Fibroblast of villous mesenchyme (primary cell): Measurements from ENCODE around the gene MYH10. TPM values are rescaled to one million over a fixed set of nuclear protein-coding genes. Genes with fewer than 3 reads are reported as not detected.
"Not testable (repeated sequence)": the region's sequence is repeated elsewhere in the genome, so short reads cannot be mapped to it uniquely, and the experiment has no call there.

Source experiments
- DNase-seq: peaks from one replicate; pipeline ENCODE4 v3.0.0-alpha.2; 2010; ENCODE audit warnings: low read depth
- H3K4me3 ChIP-seq: 2 replicates; pipeline ENCODE4 v1.5.1; 2011; ENCODE audit warnings: low read depth, mild to moderate bottlenecking, low read length
- CTCF ChIP-seq: IDR thresholded peaks from 2 replicates; pipeline ENCODE4 v1.5.1; 2012; ENCODE audit warnings: low read depth, mild to moderate bottlenecking, low read length; ENCODE audit not compliant: insufficient read depth
- total RNA-seq: library from RNA; depleted of rRNA; stranded (reverse); fragments of >200 nt; gene quantifications from 2 replicates; pipeline ENCODE4 v1.2.3, GENCODE V29; 2012

MYH10 gene
- total RNA-seq, 1 donor: 94.1 TPM

DNA sequence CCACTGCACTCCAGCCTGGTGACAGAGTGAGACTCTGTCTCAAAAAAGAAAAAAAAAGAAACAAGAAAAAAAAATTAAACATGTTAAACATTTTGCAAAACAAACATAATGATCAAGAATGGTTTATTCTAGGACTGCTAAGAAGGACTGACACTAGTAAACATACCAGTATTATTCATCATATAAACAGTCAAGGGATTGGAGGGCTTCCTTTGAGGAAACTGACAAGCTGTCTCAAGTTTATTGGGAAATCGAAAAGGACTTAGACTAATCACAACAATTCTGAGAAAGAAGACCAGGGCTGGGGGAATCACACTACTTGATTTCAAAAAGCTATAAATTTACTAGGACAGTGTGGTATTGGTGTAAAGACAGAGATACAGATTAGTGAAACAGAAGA lies 75.5 kb downstream of the MYH10 start:
- DNase-seq: peak; percentile 12
- no peak for TF ChIP-seq CTCF
- no peak overlapping the region for H3K4me3 ChIP-seq

GRCh38 chr17:8552577-8553320 lies 77.8 kb downstream of the MYH10 start:
- no peak for TF ChIP-seq CTCF
- no peak for DNase-seq
- no peak overlapping the region for H3K4me3 ChIP-seq

- no peak for TF ChIP-seq CTCF
- peak; percentile 92 for DNase-seq
- H3K4me3 ChIP-seq: no peak overlapping the region
Observed at GRCh38 chr17:8542599-8543502, 87.7 kb downstream of the MYH10 start.

DNA sequence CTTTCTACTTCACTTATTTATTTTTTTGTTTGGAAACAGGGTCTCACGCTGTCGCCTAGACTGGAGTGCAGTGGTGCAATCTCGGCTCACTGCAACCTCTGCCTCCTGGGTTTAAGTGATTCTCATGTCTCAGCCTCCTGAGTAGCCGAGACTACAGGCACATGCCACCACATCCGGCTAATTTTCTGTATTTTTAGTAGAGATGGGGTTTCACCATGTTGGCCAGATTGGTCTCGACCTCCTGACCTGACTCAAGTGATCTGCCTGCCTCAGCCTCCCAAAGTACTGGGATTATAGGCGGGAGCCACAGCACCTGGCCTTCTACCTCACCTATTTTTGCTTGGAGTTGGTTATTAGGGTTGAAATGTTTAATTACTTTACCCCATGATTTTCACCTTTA lies 90.5 kb downstream of the MYH10 start:
- DNase-seq, H3K4me3 ChIP-seq: not testable (repeated sequence)

DNA sequence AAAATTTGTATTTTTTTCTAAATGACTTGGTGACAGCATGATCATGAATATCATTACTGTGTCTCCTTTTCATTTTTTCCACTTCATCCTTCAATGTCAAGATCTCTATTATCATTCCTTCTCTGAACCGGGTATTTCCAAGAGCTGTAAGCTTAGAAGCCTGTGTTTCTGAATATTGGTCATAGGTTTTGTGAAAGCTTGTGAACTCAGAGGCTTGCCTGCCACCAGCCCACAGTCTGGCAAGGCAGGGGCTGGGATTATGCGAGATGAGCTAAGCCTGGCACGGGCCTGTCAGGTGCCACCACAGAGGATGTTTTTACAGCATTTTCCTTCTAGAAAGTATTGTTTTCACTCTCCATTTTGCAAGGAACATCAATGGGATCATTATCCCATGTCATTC lies 92.8 kb downstream of the MYH10 start:
- TF ChIP-seq CTCF: no peak
- no peak overlapping the region for H3K4me3 ChIP-seq

GRCh38 chr17:8534498-8535188 lies 95.9 kb downstream of the MYH10 start:
- no peak for TF ChIP-seq CTCF
- H3K4me3 ChIP-seq: no peak overlapping the region
- no peak for DNase-seq

More for the DNA sequence above, 92.8 kb downstream of the MYH10 start:
- DNase-seq: no peak

DNA sequence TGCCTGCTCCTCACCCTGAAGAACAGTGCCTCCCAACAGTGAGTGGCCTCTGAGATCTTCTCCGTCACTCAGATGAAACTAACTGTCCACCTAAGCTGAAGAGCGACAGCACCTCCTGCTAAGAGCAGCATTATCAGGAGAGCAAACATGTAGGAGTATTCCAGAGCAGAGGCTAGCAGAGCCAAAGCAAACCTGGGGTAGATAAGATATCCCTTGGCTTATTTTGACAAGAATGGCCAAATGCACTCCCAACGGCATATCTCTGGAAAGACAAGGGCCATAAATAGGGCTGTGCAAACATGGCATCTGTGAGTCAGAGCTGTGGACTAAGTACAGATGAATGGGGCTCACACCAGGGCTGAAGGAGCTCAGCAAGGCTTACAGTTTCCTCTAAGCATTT lies 98.5 kb downstream of the MYH10 start:
- H3K4me3 ChIP-seq: no peak overlapping the region
- DNase-seq: peak; percentile 5

More for the DNA sequence above, 98.5 kb downstream of the MYH10 start:
- no peak for TF ChIP-seq CTCF
